Skeletal muscle cell (primary cell): ENCODE measurements around the gene SLC9A1.
A peak's percentile ranks its signal among the peaks of the same experiment; 100 is the strongest.
"Not testable (repeated sequence)": the region's sequence is repeated elsewhere in the genome, so short reads cannot be mapped to it uniquely, and the experiment has no call there.

Source experiments
- DNase-seq: peaks from one replicate; pipeline ENCODE4 v3.0.0-alpha.2; 2010; ENCODE audit warnings: low read depth
- H3K4me3 ChIP-seq: 2 replicates; pipeline ENCODE4 v1.5.1; 2011; ENCODE audit warnings: low read depth, mild to moderate bottlenecking, control low read depth, low read length, moderate library complexity

The SLC9A1 gene

DNA sequence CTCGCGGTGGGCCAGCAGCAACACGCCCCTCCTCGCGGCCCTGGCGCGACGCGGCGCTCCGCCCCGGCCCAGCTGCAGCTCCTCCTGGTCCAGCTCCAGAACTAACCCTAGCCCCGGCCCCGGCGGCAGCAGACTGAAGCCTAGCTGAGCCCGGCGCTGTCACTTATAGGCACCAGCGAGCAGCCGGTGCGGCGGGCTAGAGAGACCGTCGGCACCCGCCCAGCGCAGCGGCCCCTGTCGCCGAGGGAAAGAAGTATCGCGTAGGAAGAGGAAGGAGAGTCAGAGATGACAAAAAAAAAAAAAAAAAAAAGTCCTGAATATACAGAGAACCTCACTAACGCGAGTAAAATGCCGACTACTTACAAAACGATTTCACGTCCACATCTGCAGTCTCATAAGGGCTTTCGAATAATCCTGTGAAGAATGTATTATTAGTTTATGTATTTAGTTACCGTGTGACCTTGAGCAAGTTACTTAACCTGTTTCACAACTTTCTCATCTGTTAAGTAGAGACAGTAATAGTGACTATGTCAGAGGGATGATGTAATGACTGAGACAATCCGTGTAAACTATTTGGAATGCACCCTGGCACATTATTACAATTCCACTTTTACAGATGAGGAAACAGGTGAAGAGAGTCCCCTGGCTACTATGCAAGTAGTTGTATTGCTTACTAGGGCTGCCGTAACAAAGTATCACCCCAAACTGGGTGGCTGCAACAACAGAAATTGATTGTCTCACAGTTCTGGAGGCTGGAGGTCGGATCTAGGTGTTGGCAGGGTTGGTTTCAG lies at the start of gene SLC9A1:
SLC9A1 (minus strand) TSS at position 135 of the 791 bp plus-strand sequence. CDS start 791 bp downstream, outside the sequence.
- peak; percentile 68 for DNase-seq
- H3K4me3 ChIP-seq: peak within 1 kb of the TSS; percentile 65

DNA sequence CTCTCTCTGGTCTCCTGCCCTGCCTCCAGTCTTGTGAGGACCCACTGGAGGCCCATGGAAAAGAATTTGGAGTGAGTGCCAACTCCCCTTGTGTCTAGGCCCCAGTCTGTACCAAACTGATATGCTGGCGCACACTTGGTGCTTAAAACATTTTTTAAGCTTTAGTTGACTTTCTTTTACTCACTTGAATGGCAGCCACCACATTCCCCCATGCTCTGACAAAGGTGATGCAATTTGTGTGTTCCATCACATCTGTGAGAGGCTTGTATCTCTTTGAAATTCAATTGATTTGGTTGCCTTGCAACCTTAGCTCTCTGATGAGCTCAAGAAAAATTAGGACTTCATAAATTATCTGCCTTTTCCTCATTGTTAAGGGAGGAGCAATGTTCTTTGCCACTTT lies 49.0 kb upstream of the SLC9A1 start:
- DNase-seq: no peak
- H3K4me3 ChIP-seq: no peak overlapping the region

DNA sequence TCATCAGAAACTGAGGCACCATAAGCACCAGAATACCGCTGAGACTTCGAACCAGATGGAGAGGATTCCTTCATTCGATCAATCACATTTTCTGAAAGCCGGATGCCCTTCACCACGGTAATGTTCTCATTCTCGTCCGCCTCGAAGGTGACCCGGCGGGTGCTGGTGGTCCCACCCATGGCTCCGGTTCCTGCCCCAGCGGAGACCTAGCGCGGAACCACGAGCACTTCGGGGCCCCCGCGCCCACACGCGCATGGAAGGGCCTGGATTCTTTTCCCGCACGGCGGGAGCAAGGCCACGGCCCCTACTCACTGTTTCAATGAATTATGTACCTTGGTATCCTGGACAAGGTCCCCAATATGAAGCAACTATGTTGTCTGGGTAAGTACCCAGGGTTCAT lies 46.4 kb upstream of the SLC9A1 start:
- DNase-seq: no peak
- H3K4me3 ChIP-seq: no peak overlapping the region

DNA sequence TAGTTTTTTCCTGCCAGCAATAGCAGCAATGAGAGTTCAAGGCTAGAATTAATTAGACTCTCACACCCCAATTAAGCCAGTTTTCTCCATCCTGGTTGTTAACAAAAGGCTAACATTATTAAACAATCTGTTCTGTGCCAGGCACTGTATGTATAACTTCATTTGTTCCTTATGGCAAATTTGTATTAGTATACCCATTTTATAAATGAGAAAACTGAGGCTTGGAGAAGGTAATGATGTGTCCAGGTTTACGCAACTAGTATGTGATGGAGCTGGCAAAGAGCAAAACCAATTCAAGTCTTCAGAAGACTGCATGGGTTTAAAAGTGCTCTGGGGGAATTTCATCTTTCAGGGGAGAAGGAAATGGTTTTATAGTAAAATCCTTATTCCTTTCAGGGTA lies 38.3 kb upstream of the SLC9A1 start:
- no peak overlapping the region for H3K4me3 ChIP-seq
- DNase-seq: no peak

DNA sequence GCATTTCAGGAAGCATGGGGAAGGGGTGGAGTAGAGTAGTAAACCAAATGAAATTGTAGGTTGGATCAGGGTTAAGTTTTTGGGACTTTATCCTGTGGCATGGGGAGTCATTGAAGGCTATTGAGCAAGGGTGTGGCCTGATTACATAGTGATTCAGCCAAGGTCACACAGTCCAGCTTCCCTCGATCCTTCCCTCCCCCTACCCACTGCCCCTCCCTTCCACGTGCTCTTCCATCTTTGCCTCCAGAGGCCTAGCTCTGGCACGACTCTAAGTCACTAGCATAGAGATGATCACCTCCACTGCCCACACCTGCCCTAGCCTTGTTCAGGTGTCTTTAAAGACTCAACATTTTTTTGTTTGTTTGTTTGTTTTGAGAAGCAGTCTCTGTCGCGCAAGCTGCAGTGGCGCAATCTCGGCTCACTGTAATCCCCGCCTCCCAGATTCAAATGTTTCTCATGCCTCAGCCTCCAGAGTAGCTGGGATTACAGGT lies 37.2 kb upstream of the SLC9A1 start:
- DNase-seq: no peak
- no peak overlapping the region for H3K4me3 ChIP-seq

DNA sequence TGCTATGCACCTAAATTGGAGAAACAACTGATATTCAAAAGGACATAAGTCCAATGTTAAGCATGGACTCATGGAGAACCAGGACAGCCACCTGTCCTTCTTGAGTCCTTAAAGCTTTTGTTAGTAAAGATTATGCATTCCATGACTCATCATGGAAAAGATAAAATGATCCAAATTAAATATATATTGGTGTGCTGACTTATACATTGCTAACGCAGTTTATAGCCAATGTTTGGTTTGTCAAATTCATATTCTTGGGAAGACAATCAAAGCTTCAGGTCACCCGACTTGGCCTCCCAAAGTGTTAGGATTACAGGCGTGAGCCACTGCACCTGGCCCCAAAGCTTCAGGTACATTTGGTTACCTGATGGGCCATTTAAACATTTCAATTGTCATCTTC lies 29.7 kb upstream of the SLC9A1 start:
- not testable (repeated sequence) for DNase-seq, H3K4me3 ChIP-seq

DNA sequence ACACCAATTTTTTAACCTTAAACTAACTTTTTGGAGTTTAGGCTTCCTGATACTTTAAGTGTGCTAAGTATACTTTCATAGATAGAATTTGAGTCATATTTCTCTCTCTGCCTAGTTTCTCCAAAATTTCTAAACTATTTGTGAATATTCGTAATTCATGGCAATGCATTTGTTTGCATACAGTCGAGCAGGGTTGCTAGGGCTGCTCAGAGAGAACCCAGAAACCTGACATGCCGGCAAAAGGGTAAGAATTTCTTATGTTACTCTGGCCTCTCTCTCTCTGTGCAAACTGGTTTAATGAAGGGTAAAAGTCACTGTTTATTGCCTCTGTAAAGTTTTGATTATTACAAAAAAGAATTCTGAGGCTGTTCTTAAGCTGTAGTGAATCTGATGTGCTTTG lies 25.1 kb upstream of the SLC9A1 start:
- DNase-seq: no peak
- H3K4me3 ChIP-seq: no peak overlapping the region

DNA sequence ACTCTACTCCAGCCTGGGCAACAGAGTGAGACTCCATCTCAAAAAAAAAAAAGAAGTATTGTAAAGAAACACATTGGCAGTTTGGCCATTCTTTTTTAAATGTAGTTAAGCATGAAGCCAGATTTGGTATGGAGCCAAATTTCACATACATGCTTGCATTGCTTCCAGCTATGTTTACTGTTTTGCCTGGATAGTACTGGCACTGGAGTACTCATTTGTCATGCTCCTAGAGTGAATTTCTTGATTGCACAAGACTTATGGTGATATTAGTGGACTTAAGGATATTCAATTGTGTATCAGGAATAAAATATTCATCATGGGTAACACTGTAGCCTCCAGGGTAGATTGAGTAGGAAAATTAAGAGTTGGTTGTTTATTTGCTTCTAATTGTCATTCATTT lies 24.5 kb upstream of the SLC9A1 start:
- H3K4me3 ChIP-seq: no peak overlapping the region
- DNase-seq: no peak

DNA sequence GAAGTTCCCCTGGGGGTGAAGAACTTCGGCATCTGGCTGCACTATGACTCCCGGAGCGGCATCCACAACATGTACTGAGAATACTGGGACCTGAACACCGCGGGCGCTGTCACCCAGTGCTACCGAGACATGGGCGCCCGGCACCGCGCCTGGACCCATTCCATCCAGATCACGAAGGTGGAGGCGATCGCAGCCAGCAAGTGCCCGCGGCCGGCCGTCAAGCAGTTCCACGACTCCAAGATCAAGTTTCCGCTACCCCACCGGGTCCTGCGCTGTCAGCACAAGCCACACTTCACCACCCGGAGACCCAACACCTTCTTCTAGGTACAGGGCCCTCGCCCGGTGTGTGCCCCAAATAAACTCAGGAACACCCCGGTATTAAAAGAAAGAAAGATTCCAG lies 22.0 kb upstream of the SLC9A1 start:
- DNase-seq: no peak
- H3K4me3 ChIP-seq: no peak overlapping the region

DNA sequence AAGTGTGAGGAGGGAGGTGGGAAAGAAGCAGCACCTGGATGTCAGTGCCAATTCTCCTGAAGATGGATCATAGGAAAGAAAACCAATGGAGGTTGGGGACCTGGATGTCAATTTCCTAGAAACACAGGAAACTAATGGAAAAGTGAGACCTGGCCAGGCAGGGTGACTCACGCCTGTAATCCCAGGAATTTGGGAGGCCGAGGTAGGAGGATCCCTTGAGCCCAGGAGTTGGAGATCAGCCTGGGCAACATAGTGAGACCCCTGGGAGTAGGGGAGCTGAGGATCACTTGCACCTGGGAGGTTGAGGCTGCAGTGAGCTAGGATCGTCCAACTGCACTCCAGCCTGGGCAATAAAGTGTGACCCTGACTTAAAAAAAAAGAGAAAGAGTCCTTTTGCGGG lies 21.4 kb upstream of the SLC9A1 start:
- H3K4me3 ChIP-seq: no peak overlapping the region
- DNase-seq: no peak

DNA sequence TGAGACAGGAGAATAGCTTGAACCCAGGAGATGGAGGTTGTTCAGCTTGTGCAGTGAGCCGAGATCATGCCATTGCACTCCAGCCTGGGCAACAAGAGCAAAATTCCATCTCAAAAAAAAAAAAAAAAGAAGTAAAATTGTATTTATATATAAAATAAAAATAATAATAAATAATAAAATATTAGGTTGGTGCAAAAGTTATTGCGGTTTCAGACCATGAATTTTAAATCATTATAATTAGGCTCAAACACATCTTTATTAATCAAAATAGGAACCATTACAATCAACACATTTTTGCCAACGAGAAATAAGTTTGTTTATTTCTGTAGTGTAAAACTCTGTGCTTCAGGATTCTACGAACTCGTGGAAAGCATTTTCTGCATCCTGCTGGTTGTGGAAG lies 18.1 kb upstream of the SLC9A1 start:
- not testable (repeated sequence) for DNase-seq

DNA sequence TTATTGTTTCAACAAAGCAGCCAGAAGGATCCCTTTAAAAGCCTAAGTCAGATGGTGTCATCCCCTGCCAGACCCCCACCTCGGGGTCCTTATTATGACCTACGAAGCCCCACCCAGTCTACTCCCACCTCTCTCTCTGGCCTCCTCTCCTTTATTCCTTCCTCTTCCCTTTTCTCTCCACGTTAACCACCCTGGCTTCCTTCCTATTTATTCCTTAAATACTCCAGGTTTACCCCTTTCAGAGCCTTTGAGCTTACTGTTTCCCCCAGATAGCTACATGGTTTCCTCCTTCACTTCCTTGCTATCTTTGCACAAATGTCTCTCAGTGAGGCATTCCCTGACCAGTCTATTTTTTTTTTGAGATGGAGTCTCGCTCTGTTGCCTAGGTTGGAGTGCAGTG lies 12.0 kb upstream of the SLC9A1 start:
- no peak overlapping the region for H3K4me3 ChIP-seq
- no peak for DNase-seq

More for the DNA sequence above, 18.1 kb upstream of the SLC9A1 start:
- H3K4me3 ChIP-seq: not testable (repeated sequence)

DNA sequence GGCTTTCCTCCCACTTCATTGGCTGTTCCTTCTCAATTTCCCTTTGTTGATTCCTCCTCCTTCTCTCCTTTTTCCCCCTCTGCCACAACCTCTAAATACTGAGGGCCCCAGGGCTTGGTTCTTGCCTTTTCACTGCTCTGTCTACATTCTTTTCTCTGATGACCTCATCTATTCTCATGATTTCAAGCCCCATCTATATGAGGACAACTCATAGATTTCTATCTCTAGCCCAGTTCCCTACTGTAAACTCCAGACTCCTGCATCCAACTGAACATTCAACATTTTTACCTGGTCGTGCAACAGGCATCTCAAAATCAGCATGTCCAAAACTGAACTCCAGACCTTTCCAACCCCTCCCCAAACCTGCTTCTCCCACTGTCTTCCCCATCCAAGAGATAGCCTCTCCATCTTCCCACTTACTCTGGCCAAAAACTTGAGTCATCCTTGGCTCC lies 11.5 kb upstream of the SLC9A1 start:
- DNase-seq: no peak
- no peak overlapping the region for H3K4me3 ChIP-seq

DNA sequence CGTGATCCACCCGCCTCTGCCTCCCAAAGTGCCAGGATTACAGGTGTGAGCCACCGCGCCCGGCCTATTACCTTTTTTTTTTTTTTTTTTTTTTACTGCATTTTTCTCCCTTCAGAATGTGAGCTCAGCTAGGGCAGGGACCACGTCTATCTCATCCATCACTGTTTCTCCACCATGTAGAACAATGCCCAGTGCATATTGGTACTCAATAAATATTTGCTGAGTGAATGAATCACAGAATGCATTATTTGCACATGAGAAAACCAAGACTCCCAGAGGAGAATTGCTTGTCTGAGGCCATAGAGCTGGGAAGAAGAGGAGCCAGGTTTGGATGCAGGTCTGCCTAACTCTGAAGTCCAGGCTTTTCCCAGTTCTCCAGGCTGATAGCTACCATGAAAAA lies 8.2 kb upstream of the SLC9A1 start:
- no peak for DNase-seq
- H3K4me3 ChIP-seq: no peak overlapping the region

DNA sequence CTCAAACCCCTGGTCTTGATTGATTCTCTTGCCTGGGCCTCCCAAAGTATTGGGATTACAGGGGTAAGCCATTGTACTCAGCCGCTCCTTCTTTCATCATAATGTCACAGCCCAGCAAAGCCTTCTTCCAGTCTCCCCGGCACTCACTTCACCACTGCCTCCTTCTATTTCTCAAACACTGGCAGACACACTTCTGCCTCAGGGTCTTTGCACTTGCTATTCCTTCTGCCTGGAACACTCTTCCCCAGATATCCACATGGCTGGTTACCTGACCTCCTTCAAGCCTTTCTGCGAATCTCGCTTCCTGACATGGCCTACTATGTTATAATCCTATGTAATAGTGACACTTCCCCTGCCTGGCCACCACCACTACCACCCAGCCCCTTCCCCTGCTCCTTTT lies 7.2 kb upstream of the SLC9A1 start:
- no peak overlapping the region for H3K4me3 ChIP-seq
- DNase-seq: no peak

DNA sequence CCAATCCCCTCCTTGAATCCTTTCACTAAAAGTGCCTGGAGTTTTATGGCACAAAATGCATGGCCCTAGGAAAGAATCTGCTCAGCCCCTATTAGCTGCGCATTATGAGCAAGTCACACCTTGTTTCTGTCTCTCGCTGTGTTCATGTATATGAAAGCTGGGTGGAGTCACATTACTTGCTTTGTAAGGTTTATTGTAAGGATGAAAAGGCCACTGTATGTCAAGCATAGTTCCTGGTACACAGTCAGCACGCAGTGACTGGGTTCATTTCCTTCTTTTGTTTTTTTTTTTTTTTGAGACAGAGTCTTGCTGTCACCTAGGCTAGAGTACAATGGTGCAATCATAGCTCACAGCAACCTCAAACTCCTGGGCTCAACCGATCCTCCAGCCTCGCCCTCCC lies 6.7 kb upstream of the SLC9A1 start:
- no peak overlapping the region for H3K4me3 ChIP-seq
- DNase-seq: no peak

DNA sequence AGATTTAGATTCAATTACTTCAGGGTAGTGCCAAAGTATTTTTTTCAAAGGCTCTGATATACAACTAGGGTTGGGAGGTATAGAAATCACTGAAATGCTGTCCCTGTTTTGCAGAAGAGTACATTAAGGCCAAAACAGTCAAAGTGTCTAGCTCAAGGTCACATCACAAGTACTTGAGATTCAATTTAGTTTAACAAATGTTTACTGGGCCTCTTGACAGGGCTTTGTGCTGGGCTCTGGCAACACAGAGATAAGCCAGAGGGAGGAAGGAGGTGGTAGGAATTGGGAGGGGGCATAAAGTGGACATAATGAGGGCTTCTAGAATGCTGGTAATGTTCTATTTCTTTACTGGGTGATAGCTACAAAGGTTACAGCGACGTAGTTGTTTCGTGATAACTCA lies 2.3 kb upstream of the SLC9A1 start:
- DNase-seq: no peak
- H3K4me3 ChIP-seq: no peak overlapping the region

DNA sequence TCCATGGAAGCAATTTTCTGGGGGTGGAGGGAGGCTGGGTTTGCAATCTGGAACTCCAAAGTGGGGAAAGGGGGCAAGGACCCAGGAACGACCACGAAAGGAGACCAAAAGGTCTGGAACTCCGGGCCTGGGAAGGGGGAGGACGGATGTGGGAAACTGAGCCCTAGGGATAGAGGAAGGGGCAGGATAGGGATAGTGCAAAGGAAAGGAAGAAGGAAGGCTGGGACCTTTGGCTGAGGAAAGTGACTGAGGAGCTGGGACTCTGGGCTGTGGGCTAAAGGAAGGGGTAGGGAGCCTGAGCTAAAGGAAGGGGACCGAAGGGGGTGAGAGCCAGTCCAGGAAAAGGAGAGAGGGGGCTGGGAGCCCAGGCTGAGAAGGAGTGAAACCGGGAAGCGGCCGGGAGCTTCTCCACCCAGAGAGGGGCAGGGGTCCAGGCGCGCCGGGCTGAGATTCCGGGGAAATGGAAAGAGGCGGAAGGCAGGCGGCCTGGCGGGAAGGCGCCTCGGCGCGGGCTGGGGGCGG lies 395 bp downstream of the SLC9A1 start:
- H3K4me3 ChIP-seq: peak overlapping the region; percentile 65
- DNase-seq: no peak

DNA sequence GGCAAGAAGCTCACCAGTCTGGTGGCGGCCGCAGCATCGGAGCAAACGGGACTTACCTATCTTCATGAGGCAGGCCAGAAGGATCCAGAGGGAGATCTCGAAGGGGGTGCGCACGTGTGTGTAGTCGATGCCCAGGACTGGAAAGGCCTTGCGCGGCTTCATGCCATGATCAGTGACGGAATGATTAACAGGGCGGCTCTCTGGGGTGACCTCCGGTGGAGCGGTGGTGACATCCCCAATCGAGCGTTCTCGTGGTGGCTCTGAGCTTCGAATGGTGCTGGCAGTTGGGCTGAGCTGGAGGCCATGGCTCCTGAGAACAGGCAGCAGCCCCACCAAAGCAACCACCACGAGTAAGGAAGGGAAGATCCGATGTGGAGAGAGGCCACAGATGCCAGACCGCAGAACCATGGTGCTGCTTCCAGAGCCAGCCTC lies 982 bp downstream of the SLC9A1 start:
- no peak for DNase-seq
- H3K4me3 ChIP-seq: peak overlapping the region; percentile 65

DNA sequence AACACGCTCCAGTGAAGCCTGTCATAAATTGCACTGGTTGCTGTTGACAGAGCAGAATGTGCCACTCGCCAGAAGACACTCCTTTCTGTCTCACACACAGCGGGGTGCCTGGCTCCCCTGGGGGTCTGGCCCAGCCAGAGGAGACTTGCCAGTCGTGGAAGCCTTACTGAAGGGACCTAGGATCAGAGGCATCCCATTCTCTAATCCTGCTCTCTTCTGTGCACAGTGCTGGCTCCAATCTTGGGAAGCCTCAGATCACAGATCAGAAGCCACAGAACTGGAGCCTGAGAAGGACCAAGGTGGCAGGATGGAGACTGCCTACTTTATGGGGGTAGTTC lies 1.4 kb downstream of the SLC9A1 start:
- H3K4me3 ChIP-seq: peak overlapping the region; percentile 65
- no peak for DNase-seq

DNA sequence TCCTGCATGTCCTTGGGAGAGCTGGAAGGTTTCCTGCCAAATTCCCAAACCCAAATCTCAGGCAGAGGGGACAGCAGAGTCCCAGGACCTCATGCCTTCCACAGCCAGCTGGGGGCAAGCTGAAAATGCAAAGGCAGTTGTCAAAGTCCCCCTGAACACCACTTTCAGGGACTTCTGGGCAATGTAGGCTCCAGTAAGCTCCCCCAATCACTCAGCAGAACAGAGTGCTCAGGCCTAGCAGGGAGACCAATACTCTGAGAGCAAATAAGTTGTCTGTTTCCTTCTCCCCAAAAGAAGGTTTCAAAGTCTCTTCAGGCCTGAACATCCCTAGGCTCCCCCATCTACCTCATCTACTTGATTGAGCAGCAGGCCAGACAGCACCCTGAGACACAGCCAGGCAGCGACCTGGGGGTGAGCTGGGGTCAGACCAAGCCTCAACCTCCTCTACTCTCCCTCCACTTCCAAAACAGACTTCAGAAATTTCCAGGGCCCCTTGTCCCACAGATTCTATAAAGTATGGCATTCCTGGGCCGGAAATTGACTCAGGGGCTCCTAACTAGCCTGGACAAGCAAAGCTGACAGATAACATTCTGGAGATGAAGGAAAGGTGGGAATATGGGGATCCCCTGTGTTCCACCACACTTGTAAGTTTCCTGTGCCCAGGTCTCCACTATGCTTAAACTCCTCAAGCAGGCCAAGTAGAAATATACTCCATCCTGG lies 1.9 kb downstream of the SLC9A1 start:
- DNase-seq: no peak
- H3K4me3 ChIP-seq: peak overlapping the region; percentile 65
